ENCODE measurements around the gene UPF3A. TPM values are rescaled to one million over a fixed set of nuclear protein-coding genes. Genes with fewer than 3 reads are reported as not detected.
"Not testable (repeated sequence)": the region's sequence is repeated elsewhere in the genome, so short reads cannot be mapped to it uniquely, and the experiment has no call there.

The UPF3A gene
- total RNA-seq, 2 donors from 2014 or later: 14.1 to 20.7 TPM

DNA sequence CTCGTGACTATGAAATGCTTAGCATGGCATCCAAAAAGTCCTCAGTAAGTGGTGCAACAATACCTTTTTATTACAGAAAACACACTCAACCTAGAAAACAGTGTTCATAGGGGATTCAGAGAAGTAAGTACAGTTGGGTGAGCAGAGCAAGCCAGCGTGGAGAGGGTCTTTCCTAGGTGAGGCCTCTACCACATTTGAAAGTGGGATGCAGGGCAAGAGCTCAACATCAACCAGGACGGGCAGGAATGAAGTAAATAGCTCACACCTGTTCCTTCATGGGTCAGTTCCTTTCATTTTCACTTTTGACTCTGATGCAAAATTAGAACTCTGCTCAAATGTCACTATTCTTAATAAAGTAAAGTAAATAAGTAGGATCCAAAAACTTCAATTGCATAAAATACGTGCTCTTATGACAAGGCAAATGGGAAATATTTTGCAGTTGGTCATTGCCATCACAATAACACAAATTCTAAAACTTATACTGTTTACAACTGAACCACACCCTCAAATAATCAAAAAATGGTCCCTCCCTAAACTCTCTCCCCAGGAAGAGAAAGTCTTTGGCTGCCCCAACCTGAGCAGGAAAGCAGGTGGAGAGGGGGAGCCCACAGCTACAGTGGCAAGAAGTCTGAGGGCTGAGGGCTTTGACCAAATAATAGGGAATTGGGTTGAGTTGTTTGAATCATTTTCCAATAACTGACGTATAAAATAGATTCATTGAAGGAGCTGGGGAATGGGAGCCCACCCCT lies 53.1 kb downstream of the UPF3A start:
- TF ChIP-seq, protein P1, sequence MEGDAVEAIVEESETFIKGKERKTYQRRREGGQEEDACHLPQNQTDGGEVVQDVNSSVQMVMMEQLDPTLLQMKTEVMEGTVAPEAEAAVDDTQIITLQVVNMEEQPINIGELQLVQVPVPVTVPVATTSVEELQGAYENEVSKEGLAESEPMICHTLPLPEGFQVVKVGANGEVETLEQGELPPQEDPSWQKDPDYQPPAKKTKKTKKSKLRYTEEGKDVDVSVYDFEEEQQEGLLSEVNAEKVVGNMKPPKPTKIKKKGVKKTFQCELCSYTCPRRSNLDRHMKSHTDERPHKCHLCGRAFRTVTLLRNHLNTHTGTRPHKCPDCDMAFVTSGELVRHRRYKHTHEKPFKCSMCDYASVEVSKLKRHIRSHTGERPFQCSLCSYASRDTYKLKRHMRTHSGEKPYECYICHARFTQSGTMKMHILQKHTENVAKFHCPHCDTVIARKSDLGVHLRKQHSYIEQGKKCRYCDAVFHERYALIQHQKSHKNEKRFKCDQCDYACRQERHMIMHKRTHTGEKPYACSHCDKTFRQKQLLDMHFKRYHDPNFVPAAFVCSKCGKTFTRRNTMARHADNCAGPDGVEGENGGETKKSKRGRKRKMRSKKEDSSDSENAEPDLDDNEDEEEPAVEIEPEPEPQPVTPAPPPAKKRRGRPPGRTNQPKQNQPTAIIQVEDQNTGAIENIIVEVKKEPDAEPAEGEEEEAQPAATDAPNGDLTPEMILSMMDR (IDR thresholded peaks at IDR 0.05): no peak
- H3K9me3 ChIP-seq: no peaks in the 10 kb centered on the region
- no peaks in the 10 kb centered on the region for H3K4me1 ChIP-seq
- no peak overlapping the region for H3K27ac ChIP-seq
- no peaks in the 10 kb centered on the region for H3K36me3 ChIP-seq
- no peaks in the 10 kb centered on the region for H3K27me3 ChIP-seq
- no peak for DNase-seq (ENCODE audit: low spot score)
- no peak overlapping the region for H3K4me3 ChIP-seq

GRCh38 chr13:114336457-114336856 lies 55.1 kb downstream of the UPF3A start:
- not testable (repeated sequence) for H3K4me3 ChIP-seq; H3K27me3 ChIP-seq; H3K4me1 ChIP-seq; H3K9me3 ChIP-seq; H3K27ac ChIP-seq; DNase-seq (ENCODE audit: low spot score); H3K36me3 ChIP-seq

GRCh38 chr13:114338959-114339358 lies 57.6 kb downstream of the UPF3A start:
- H3K4me1 ChIP-seq: no peaks in the 10 kb centered on the region
- H3K27me3 ChIP-seq: no peaks in the 10 kb centered on the region
- H3K27ac ChIP-seq: no peak overlapping the region
- no peak overlapping the region for H3K4me3 ChIP-seq
- no peaks in the 10 kb centered on the region for H3K36me3 ChIP-seq
- H3K9me3 ChIP-seq: no peaks in the 10 kb centered on the region
- DNase-seq (ENCODE audit: low spot score): no peak
- TF ChIP-seq, protein P1 (IDR thresholded peaks at IDR 0.05): no peak

- no peak for DNase-seq (ENCODE audit: low spot score)
- Histone ChIP-seq H3K4me1 (no peaks in the 10 kb centered on the region), H3K27ac (no peak overlapping the region), H3K9me3 (no peaks in the 10 kb centered on the region), H3K4me3 (no peak overlapping the region), H3K27me3 (no peaks in the 10 kb centered on the region), H3K36me3 (no peaks in the 10 kb centered on the region)
- TF ChIP-seq, protein P1 (IDR thresholded peaks at IDR 0.05): peak; percentile 45 to 70
These were observed 58.6 kb downstream of the UPF3A start for GRCh38 chr13:114339857-114340534.

GRCh38 chr13:114341003-114341777 lies 59.8 kb downstream of the UPF3A start:
- Histone ChIP-seq H3K4me3 (no peak overlapping the region), H3K27me3 (no peaks in the 10 kb centered on the region), H3K9me3 (no peaks in the 10 kb centered on the region), H3K36me3 (no peaks in the 10 kb centered on the region), H3K27ac (no peak overlapping the region), H3K4me1 (no peaks in the 10 kb centered on the region)
- DNase-seq (ENCODE audit: low spot score): no peak
- TF ChIP-seq, protein P1 (IDR thresholded peaks at IDR 0.05): no peak

- H3K4me3 ChIP-seq; H3K9me3 ChIP-seq; DNase-seq (ENCODE audit: low spot score); H3K27me3 ChIP-seq; H3K27ac ChIP-seq; H3K36me3 ChIP-seq; H3K4me1 ChIP-seq: not testable (repeated sequence)
These were observed 65.9 kb downstream of the UPF3A start for GRCh38 chr13:114347256-114347655.
